Measurements from ENCODE around the gene CCL3.
"Not testable (repeated sequence)": the region's sequence is repeated elsewhere in the genome, so short reads cannot be mapped to it uniquely, and the experiment has no call there.

Gene CCL3

DNA sequence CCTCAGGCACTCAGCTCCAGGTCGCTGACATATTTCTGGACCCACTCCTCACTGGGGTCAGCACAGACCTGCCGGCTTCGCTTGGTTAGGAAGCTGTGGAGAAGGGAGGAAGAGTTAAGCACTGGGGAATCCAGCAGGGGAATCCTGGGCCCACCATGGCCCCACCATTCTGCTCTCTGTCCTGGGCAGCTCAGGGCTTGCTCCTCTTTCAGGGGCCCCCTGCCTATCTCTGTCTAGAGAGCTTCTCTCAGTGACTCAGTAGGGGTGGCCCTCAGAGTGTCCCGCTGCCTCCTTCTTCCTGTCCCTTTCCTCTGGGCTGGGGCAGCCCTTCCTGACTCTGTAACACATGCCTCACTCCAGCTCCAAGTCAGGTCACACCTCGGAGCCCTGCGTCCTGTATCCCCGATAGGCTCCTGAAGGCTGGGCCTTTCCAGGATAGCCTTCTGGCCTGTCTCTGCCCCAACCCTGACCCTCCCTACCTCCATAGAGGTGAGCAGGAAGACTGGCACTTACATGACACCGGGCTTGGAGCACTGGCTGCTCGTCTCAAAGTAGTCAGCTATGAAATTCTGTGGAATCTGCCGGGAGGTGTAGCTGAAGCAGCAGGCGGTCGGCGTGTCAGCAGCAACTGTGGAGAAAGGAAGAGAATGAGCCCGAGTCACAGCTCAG lies 1.1 kb downstream of the CCL3 start:
- Histone ChIP-seq H3K4me3 (ENCODE audit: low read depth, low read length) (no peak overlapping the region), H3K27ac (ENCODE audit: extremely low read depth, low read depth, low read length) (no peak overlapping the region)

DNA sequence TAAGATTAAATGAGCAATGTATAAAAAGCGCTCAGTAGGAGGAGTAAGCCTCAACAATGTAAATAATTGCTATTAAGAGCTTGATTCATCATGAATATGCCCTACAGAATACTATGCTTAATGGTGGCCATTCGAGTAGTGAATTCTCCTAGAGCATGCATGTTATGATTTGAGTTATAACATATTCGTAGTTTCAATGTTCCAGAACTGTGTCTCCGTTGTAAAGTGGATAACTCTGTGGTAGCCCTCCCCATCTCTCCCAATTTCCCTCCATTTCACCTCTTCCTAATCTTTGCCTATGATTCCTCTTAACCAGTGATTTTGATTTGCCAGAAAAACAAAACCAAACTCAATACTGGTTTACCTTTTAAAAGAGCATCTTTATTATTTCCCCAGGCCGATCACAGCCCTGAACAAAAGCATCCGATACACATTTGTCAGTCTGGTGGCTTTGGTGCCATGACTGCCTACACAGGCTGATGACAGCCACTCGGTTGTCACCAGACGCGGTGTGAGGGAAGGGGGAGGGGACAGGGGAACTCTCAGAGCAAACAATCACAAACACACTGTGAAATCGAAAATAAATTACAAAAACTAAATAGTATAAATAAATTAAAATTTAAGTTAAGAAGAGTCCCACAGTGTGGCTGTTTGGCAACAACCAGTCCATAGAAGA lies 1.9 kb downstream of the CCL3 start:
- H3K36me3 ChIP-seq (ENCODE audit: control insufficient read depth in 2 of 2, insufficient read depth in 1 of 2, low read length in 2 of 2); H3K4me1 ChIP-seq (ENCODE audit: control insufficient read depth, insufficient read depth, low read length); POLR2A ChIA-PET; H3K9me3 ChIP-seq (ENCODE audit: control insufficient read depth, insufficient read depth, low read depth, low read length); H3K27ac ChIP-seq (ENCODE audit: extremely low read depth, low read depth, low read length); H3K4me3 ChIP-seq (ENCODE audit: low read depth, low read length): not testable (repeated sequence)
- CTCF ChIA-PET, result interaction anchor here (0.7 to 1.3 kb wide), 3 partner anchors 16 to 62 kb away, joined by 3 to 5 read pairs (median 4); no protein-coding TSS in a partner anchor

More for the DNA sequence above, 1.1 kb downstream of the CCL3 start:
- Histone ChIP-seq H3K9me3 (ENCODE audit: control insufficient read depth, insufficient read depth, low read depth, low read length) (no peaks in the 10 kb centered on the region), H3K4me1 (ENCODE audit: control insufficient read depth, insufficient read depth, low read length) (no peaks in the 10 kb centered on the region), H3K36me3 (ENCODE audit: control insufficient read depth in 2 of 2, insufficient read depth in 1 of 2, low read length in 2 of 2) (no peaks in the 10 kb centered on the region)
- TF ChIP-seq, protein P1, sequence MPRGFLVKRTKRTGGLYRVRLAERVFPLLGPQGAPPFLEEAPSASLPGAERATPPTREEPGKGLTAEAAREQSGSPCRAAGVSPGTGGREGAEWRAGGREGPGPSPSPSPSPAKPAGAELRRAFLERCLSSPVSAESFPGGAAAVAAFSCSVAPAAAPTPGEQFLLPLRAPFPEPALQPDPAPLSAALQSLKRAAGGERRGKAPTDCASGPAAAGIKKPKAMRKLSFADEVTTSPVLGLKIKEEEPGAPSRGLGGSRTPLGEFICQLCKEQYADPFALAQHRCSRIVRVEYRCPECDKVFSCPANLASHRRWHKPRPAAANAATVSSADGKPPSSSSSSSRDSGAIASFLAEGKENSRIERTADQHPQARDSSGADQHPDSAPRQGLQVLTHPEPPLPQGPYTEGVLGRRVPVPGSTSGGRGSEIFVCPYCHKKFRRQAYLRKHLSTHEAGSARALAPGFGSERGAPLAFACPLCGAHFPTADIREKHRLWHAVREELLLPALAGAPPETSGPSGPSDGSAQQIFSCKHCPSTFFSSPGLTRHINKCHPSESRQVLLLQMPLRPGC (tag by site-specific recombination; IDR thresholded peaks at IDR 0.05), result no peak
- no peak for TF ChIP-seq ZNF624 (tag by site-specific recombination; IDR thresholded peaks at IDR 0.05)
- TF ChIP-seq ZNF610 (tag by site-specific recombination; IDR thresholded peaks at IDR 0.05; ENCODE audit: borderline replicate concordance), result no peak
- TF ChIP-seq ZFP3 (tag by site-specific recombination; IDR thresholded peaks at IDR 0.05; ENCODE audit: low read depth), result no peak
- no peak for TF ChIP-seq ZNF596 (tag by site-specific recombination; IDR thresholded peaks at IDR 0.05)
- no peak for TF ChIP-seq TRIM28 (IDR thresholded peaks at IDR 0.05; ENCODE audit: borderline replicate concordance, low read length)
- TF ChIP-seq SCRT1 (tag by site-specific recombination; IDR thresholded peaks at IDR 0.05; ENCODE audit: borderline replicate concordance), result no peak
- TF ChIP-seq ZNF837 (tag by site-specific recombination; IDR thresholded peaks at IDR 0.05), result no peak
- TF ChIP-seq ZNF335 (tag by site-specific recombination; conservative IDR thresholded peaks at IDR 0.05), result no peak
- no peak for TF ChIP-seq ZBTB1 (tag by site-specific recombination; IDR thresholded peaks at IDR 0.05)
- TF ChIP-seq KLF8 (tag by site-specific recombination; IDR thresholded peaks at IDR 0.05), result no peak
- no peak for TF ChIP-seq ZNF354C (tag by site-specific recombination; IDR thresholded peaks at IDR 0.05; ENCODE audit: borderline replicate concordance, low read depth)
- TF ChIP-seq, protein P2, sequence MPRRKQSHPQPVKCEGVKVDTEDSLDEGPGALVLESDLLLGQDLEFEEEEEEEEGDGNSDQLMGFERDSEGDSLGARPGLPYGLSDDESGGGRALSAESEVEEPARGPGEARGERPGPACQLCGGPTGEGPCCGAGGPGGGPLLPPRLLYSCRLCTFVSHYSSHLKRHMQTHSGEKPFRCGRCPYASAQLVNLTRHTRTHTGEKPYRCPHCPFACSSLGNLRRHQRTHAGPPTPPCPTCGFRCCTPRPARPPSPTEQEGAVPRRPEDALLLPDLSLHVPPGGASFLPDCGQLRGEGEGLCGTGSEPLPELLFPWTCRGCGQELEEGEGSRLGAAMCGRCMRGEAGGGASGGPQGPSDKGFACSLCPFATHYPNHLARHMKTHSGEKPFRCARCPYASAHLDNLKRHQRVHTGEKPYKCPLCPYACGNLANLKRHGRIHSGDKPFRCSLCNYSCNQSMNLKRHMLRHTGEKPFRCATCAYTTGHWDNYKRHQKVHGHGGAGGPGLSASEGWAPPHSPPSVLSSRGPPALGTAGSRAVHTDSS (tag by site-specific recombination; IDR thresholded peaks at IDR 0.05), result no peak
- TF ChIP-seq, protein P3, sequence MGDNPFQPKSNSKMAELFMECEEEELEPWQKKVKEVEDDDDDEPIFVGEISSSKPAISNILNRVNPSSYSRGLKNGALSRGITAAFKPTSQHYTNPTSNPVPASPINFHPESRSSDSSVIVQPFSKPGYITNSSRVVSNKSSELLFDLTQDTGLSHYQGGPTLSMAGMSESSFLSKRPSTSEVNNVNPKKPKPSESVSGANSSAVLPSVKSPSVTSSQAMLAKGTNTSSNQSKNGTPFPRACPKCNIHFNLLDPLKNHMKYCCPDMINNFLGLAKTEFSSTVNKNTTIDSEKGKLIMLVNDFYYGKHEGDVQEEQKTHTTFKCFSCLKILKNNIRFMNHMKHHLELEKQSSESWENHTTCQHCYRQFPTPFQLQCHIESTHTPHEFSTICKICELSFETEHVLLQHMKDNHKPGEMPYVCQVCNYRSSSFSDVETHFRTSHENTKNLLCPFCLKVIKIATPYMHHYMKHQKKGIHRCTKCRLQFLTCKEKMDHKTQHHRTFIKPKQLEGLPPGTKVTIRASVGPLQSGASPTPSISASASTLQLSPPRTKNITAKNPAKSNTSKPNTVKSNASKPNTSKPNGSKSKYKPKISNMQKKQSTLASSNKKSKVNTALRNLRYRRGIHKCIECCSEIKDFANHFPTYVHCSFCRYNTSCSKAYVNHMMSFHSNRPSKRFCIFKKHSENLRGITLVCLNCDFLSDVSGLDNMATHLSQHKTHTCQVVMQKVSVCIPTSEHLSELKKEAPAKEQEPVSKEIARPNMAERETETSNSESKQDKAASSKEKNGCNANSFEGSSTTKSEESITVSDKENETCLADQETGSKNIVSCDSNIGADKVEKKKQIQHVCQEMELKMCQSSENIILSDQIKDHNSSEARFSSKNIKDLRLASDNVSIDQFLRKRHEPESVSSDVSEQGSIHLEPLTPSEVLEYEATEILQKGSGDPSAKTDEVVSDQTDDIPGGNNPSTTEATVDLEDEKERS (tag by site-specific recombination; IDR thresholded peaks at IDR 0.05), result no peak
- TF ChIP-seq GLIS1 (tag by site-specific recombination; IDR thresholded peaks at IDR 0.05), result no peak
- TF ChIP-seq, protein P4, sequence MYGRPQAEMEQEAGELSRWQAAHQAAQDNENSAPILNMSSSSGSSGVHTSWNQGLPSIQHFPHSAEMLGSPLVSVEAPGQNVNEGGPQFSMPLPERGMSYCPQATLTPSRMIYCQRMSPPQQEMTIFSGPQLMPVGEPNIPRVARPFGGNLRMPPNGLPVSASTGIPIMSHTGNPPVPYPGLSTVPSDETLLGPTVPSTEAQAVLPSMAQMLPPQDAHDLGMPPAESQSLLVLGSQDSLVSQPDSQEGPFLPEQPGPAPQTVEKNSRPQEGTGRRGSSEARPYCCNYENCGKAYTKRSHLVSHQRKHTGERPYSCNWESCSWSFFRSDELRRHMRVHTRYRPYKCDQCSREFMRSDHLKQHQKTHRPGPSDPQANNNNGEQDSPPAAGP (tag by site-specific recombination; IDR thresholded peaks at IDR 0.05), result no peak
- TF ChIP-seq ZNF175 (tag by site-specific recombination; IDR thresholded peaks at IDR 0.05), result no peak
- ChIA-PET CTCF (interaction anchor here (0.7 to 1.3 kb wide), 4 partner anchors 16 to 68 kb away, joined by 3 to 5 read pairs (median 4); no protein-coding TSS in a partner anchor), POLR2A (no interaction called here)

DNA sequence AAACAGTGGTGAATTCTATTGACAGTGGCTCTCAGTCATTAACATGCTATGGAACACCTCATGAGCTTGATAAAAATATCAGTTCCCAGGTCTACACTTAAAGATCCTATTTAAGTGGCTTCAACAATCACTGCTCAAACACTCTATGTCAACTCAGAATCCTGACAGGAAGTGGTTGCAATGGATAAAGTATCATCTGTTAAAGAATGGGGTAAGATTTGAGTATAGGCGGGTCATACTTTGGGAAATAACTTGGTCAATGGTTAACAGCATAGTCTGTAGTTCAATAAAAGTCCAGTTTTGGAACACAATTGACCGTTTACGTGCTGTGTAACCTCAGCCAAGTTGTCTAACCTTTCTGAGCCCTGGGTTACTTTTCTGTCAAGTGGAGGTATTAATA lies 2.5 kb downstream of the CCL3 start:
- CTCF ChIA-PET, result interaction anchor here (1.1 to 2.2 kb wide), 2 partner anchors 14 to 62 kb away, joined by 4 to 13 read pairs; no protein-coding TSS in a partner anchor
- H3K27ac ChIP-seq (ENCODE audit: extremely low read depth, low read depth, low read length); H3K4me3 ChIP-seq (ENCODE audit: low read depth, low read length); POLR2A ChIA-PET; H3K36me3 ChIP-seq (ENCODE audit: control insufficient read depth in 2 of 2, insufficient read depth in 1 of 2, low read length in 2 of 2); H3K4me1 ChIP-seq (ENCODE audit: control insufficient read depth, insufficient read depth, low read length); H3K9me3 ChIP-seq (ENCODE audit: control insufficient read depth, insufficient read depth, low read depth, low read length): not testable (repeated sequence)

Measured in HEK293 (cell line).